HG03521 (cell line): Measurements from ENCODE around the gene EIF3B.
"Not testable (repeated sequence)": the region's sequence is repeated elsewhere in the genome, so short reads cannot be mapped to it uniquely, and the experiment has no call there.

ENCODE experiments used
- ATAC-seq: cut with Tn5 transposase; IDR thresholded peaks from one replicate; pipeline ENCODE4 v1.9.1; 2021; ENCODE audit warnings: mild to moderate bottlenecking, moderate library complexity; ENCODE audit not compliant: unreplicated experiment

Gene EIF3B

DNA sequence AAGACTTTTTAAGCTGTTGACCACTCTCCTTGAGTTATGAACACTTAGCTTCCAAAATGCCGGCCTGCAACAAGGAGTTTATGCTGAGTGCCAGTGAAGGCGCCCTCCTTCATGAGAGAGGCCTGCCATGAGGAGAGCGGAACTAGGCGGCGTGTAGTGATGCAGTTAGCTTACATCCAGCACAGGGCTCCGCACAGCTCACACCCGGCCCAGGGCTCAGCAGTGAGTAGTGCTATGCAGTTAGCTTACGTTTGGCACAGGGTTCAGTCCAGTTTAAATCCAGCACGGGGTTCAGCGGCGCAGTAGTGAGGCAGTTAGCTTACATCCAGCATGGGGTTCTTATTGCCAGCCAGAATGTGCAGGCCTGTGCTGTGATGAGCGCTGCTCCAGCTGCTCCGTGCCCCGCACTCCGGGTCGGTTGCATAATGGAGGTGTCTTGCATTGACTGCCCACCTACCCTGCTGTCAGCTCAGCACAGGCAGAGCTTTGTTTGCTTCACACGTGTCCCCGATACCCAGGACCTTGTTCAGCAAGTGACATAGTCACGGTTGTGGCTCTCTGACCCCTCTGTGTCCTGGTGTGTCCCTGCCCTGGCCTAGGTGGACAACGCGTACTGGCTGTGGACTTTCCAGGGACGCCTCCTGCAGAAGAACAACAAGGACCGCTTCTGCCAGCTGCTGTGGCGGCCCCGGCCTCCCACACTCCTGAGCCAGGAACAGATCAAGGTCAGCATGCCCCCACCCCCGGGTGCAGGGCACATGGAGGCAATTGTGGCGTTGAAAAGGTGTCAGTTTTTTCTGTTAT lies 21.9 kb downstream of the EIF3B start:
- ATAC-seq = no peak

DNA sequence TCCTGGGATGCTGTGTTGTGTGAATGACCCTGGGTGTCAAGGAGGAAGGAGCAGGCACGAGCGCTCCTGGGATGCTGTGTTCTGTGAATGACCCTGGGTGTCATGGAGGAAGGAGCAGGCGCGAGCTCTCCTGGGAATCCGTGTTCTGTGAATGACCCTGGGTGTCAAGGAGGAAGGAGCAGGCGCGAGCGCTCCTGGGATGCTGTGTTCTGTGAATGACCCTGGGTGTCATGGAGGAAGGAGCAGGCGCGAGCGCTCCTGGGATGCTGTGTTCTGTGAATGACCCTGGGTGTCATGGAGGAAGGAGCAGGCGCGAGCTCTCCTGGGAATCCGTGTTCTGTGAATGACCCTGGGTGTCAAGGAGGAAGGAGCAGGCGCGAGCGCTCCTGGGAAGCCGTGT lies 22.9 kb downstream of the EIF3B start:
- ATAC-seq = not testable (repeated sequence)

GRCh38 chr7:2378125-2378524 lies 23.5 kb downstream of the EIF3B start:
- ATAC-seq = not testable (repeated sequence)

DNA sequence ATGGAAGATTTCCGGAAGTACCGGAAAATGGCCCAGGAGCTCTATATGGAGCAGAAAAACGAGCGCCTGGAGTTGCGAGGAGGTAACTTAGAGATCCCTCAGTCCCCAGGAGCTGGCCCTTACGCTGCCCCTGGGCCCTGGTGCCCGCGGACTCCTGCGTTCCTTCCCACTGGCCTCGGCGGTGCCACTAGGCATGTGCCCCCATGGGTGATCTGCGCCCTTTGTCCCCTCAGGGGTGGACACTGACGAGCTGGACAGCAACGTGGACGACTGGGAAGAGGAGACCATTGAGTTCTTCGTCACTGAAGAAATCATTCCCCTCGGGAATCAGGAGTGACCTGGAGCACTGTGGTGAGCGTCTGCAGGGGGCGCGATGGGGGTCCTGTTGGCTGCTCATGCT lies 24.5 kb downstream of the EIF3B start:
- no peak for ATAC-seq

- ATAC-seq = no peak
Observed at GRCh38 chr7:2379821-2380450, 25.3 kb downstream of the EIF3B start.

GRCh38 chr7:2380461-2380860 lies 25.8 kb downstream of the EIF3B start:
- no peak for ATAC-seq

GRCh38 chr7:2381227-2381626 lies 26.6 kb downstream of the EIF3B start:
- ATAC-seq = no peak

GRCh38 chr7:2381881-2382509 lies 27.4 kb downstream of the EIF3B start:
- no peak for ATAC-seq

DNA sequence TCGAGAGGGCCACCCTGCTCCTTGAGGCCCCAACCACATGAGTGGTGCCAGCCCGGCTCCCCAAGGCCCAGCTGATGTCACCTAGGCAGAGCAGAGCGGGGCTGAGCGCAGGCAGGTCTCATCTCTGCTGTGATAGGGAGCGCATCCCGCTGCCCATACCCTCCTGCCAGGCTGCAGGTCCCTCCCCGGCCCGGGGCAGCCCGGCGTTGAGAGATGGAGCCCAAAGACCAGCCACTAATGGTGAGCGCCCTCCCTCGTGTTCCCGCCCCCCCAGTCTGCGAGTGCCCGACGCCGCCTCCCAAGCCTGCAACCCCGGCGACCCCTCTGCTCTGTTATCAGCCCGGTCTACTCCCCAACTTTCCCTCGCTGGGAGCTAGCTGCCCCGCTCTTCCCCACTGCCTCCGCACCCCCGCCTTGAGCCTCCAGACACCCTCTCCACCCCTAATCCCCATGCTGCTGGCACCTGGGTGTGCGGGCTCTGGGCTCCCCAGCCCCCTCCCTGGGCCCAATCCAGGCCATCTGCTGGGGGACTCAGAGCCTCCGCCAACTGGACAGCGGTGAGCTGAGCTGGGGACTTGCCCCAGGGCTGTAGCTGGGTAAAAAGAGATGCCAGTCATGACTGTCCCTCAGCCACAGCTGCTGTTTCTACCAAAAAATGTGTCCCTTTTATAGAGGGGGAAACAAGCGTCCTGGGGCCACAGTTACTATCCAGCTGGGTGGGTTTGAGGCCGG lies 29.1 kb downstream of the EIF3B start:
- no peak for ATAC-seq

DNA sequence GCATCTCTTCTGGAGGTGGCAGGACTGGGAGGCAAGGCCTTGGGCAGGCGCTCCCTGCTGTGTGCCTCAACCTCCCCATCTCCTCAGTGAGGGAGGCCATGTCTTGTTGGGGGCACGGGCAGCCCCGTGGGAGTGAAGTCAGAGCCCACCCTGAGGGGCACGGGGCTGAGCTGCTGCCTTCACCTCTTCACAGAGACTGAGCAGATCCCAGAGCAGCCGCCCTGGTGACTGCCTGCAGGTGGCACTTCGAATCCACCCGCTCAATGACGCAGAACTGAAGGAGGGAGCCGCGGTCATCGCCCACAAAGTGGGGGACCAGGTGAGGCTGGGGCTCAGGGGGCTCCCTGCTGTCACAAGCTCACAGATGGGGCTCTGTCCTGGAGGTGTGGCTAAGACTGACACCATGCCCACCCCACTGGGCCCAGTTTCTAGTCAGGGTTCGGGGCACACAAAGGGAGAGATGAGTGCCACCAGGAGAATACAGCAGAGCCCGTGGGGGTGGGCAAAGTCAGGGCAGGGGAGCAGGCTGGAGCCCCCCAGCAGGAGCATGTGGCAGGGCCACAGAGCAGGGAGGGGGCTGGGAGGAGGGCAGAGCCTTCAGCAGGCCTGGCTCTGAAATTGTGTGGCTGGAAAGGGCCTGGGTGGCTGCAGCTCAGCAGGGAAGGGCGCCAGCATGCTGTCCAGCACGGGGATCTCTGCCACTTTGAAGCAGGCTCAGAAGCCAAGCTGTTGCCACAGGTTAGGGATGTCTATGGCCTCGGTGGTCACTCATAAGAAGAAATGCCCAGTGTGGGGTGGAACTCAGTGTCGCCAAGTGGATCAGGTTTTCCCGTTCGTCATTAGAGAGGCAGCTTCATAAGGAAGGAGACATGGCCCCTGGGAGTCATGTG lies 30.0 kb downstream of the EIF3B start:
- no peak for ATAC-seq

GRCh38 chr7:2386122-2386521 lies 31.5 kb downstream of the EIF3B start:
- ATAC-seq = not testable (repeated sequence)

DNA sequence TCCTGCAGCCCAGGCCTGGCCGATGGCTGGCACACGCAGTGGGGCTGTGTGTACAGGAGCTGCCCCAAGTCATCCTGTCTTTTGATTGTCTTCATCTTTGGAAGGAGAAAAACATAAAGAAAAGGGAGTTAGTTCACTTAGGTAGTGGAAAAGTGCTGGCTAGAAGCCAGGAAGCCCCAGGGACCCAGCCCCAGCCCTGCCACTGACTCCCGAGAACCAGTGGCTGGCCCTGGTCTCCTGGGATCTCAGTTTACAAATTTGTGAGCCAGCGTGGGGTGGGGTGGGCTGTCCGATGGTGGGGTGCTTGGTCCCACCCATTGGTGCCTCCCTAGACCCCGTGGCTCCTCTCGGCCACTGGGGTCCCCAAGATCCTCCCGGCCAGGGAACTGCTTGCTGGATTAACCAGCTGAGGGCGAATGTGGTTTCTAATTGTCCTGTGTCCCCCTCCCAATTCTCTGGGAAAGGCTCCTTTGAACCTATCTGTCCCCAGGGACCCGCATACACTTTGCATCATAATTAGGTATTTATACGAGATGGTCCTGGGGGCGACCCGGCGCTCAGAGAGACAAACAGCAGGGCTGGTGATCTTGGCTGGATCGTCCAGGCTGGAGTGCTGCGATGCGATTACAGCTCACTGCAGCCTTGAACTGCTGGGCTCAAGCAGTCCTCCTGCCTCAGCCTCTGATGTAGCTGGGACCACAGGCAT lies 32.5 kb downstream of the EIF3B start:
- no peak for ATAC-seq

GRCh38 chr7:2387897-2388636 lies 33.4 kb downstream of the EIF3B start:
- ATAC-seq = no peak

DNA sequence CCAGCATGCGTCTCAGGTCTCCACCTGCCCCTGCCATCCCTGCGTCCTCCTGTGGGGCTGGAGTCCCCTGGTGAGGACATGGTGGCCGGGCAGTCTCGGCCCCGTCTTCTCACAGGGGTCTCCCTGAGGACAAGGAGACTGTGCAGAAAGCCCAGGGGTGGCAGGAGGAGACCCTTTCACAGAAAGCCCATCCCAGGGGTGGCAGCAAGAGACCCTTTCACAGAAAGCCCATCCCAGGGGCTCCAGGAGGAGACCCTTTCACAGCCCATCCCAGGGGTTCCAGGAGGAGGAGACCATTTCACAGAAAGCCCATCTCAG lies 34.0 kb downstream of the EIF3B start:
- no peak for ATAC-seq

- ATAC-seq = not testable (repeated sequence)
Observed at GRCh38 chr7:2390020-2390816, 35.6 kb downstream of the EIF3B start.

GRCh38 chr7:2393706-2394105 lies 39.1 kb downstream of the EIF3B start:
- ATAC-seq = no peak

- ATAC-seq = no peak
Observed at GRCh38 chr7:2394566-2395082, 40.0 kb downstream of the EIF3B start.

DNA sequence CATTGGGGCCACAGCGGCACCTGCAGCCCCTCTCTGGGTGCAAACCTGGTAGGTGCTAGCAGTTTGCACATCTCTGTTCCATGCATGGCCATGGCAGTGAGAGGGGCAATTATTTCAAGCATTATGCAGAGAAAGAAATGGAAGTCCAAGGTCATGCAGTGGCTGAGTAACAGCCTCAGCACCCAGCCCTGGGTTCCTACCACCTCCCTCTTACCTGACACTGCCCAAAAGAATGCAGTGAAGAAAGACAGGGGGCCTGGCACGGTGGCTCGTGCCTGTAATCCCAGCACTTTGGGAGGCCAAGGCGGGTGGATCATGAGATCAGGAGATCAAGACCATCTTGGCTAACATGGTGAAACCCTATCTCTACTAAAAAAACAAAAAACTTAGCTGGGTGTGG lies 43.9 kb downstream of the EIF3B start:
- no peak for ATAC-seq
